CD8-positive, alpha-beta memory T cell (primary cell): ENCODE data around the gene FUT2. TPM values are rescaled to one million over a fixed set of nuclear protein-coding genes. Genes with fewer than 3 reads are reported as not detected.
"Not testable (repeated sequence)": the region's sequence is repeated elsewhere in the genome, so short reads cannot be mapped to it uniquely, and the experiment has no call there.

Experiments
- CTCF ChIA-PET: fragments of 350-600 bp; sonication (Branson Sonifier 250); formaldehyde crosslinking; loops from one replicate; lab custom pipeline; 2021; ENCODE audit warnings: antibody characterized with exemption; lab: Charles Lee
- POLR2A ChIA-PET: fragments of 350-600 bp; sonication (Branson Sonifier 250); formaldehyde crosslinking; loops from one replicate; lab custom pipeline; 2021; ENCODE audit warnings: antibody characterized with exemption; lab: Charles Lee
- DNase-seq, 5 donors: peaks; one replicate each; pipeline versions ENCODE4 v3.0.0 to v3.0.0-alpha.2; 2020 to 2022; ENCODE audit warnings: mixed read lengths in 1 of 5
- H3K27ac ChIP-seq: one replicate; pipeline ENCODE4 v1.7.0; 2013; ENCODE audit warnings: low read depth, mild to moderate bottlenecking, low read length, moderate library complexity
- H3K27me3 ChIP-seq: 2 replicates; pipeline ENCODE4 v1.7.0; 2013; ENCODE audit warnings: low read length, mild to moderate bottlenecking; ENCODE audit not compliant: insufficient read depth, poor library complexity, severe bottlenecking
- H3K36me3 ChIP-seq: 2 replicates; pipeline ENCODE4 v1.7.0; 2013; ENCODE audit warnings: mild to moderate bottlenecking, low read length, moderate library complexity; ENCODE audit not compliant: insufficient read depth
- H3K4me1 ChIP-seq: 2 replicates; pipeline ENCODE4 v1.7.0; 2013; ENCODE audit warnings: mild to moderate bottlenecking, low read length, moderate library complexity; ENCODE audit not compliant: insufficient read depth
- H3K4me3 ChIP-seq: 2 replicates; pipeline ENCODE4 v1.7.0; 2013; ENCODE audit warnings: mild to moderate bottlenecking, low read length
- H3K9me3 ChIP-seq: 2 replicates; pipeline ENCODE4 v1.7.0; 2013; ENCODE audit warnings: mild to moderate bottlenecking, low read length
- H3K27ac Mint-ChIP-seq, 8 donors: one replicate each; pipeline ENCODE4 v1.8.0; 2020 to 2021; ENCODE audit warnings: mixed read lengths in 8 of 8, mild to moderate bottlenecking in 6 of 8, inconsistent platforms in 3 of 8, moderate library complexity in 3 of 8
- H3K27me3 Mint-ChIP-seq, 2 donors: one replicate each; pipeline ENCODE4 v1.8.0; 2020 to 2021; ENCODE audit warnings: mixed read lengths in 2 of 2, mild to moderate bottlenecking in 1 of 2, moderate library complexity in 1 of 2
- H3K36me3 Mint-ChIP-seq, 3 donors: one replicate each; pipeline ENCODE4 v1.8.0; 2020 to 2021; ENCODE audit warnings: mixed read lengths in 3 of 3, inconsistent platforms in 1 of 3, mild to moderate bottlenecking in 1 of 3
- H3K4me1 Mint-ChIP-seq, 3 donors: one replicate each; pipeline ENCODE4 v1.8.0; 2020 to 2021; ENCODE audit warnings: mixed read lengths in 3 of 3, inconsistent platforms in 1 of 3, mild to moderate bottlenecking in 1 of 3
- H3K4me3 Mint-ChIP-seq, 7 donors: one replicate each; pipeline ENCODE4 v1.8.0; 2020 to 2021; ENCODE audit warnings: mixed read lengths in 7 of 7, mild to moderate bottlenecking in 6 of 7, moderate library complexity in 4 of 7, inconsistent platforms in 2 of 7
- H3K9me3 Mint-ChIP-seq, 5 donors: one replicate each; pipeline ENCODE4 v1.8.0; 2020 to 2022; ENCODE audit warnings: mixed read lengths in 5 of 5, mild to moderate bottlenecking in 3 of 5, moderate library complexity in 2 of 5, inconsistent platforms in 1 of 5
- polyA plus RNA-seq: library from polyadenylated mRNA; unstranded; fragments of 300-500 nt; fragmentation: Illumina TruSeq; gene quantifications from one replicate; pipeline ENCODE4 v1.2.3, GENCODE V29; 2021
- total RNA-seq, 2 experiments: library from RNA; stranded (reverse); gene quantifications; one replicate each; pipeline ENCODE4 v1.2.3, GENCODE V29; 2021

The FUT2 gene
- total and polyA plus RNA-seq, 3 experiments from 2014 or later, result 0.33 TPM; not detected in 2

DNA sequence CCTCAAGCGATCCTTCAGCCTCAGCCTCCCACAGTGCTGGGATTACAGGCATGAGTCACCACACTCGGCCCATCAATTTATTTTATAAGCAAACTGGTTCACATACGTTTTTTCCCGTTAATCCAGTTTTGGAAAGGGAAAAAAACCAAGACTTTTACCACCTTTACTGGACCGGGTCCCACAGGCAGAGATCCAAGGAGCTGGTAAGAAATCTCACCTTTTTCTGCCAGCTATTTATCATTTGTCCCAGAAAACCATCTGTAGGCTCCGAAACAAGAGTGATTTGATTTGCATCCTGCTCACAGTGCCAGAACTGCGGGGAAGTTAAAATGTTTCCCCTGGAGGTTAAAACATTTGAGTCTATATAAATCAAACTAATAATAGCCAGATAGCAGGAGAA is 6.3 kb upstream of the FUT2 start:
- Histone ChIP-seq H3K4me1 (no peaks in the 10 kb centered on the region), H3K27ac (no peak overlapping the region), H3K27me3 (no peaks in the 10 kb centered on the region), H3K36me3 (no peaks in the 10 kb centered on the region), H3K9me3 (no peaks in the 10 kb centered on the region), H3K4me3 (no peak overlapping the region)
- Mint-ChIP-seq H3K9me3 (no peaks in the 10 kb centered on the region), H3K27ac (no peak overlapping the region), H3K4me1 (no peaks in the 10 kb centered on the region), H3K4me3 (no peak overlapping the region), H3K27me3 (no peaks in the 10 kb centered on the region), H3K36me3 (no peaks in the 10 kb centered on the region)
- POLR2A ChIA-PET, result no interaction called here
- DNase-seq, result no peak
- CTCF ChIA-PET, result no interaction called here

DNA sequence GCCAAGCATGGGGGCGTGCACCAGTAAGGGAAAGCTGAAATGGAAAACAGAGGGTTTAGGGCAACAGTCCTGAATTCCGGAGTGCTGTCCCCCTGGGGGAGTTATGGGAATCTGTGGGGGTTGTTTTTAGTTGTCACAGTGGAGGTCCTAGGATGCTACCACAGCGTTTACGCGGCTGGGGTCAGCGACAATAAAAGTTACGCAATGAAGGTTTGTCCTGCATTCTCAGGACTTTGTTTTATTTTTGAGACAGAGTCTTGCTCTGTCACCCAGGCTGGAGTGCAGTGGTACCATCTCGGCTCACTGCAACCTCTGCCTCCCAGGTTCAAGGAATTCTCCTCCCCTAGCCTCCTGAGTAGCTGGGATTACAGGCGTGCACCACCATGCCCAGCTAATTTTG is 2.1 kb upstream of the FUT2 start:
- Mint-ChIP-seq H3K27me3 (peaks cover 14 to 16% of the 10 kb centered on the region in 2 donors), H3K4me1 (peaks cover 3 to 10% (median 6%) of the 10 kb centered on the region in 3 donors)
- H3K27me3 ChIP-seq, CTCF ChIA-PET, H3K4me1 ChIP-seq, H3K27ac ChIP-seq, POLR2A ChIA-PET, H3K9me3 ChIP-seq, H3K36me3 ChIP-seq, H3K4me3 ChIP-seq, H3K36me3 Mint-ChIP-seq, H3K27ac Mint-ChIP-seq, H3K9me3 Mint-ChIP-seq, DNase-seq, H3K4me3 Mint-ChIP-seq: not testable (repeated sequence)

DNA sequence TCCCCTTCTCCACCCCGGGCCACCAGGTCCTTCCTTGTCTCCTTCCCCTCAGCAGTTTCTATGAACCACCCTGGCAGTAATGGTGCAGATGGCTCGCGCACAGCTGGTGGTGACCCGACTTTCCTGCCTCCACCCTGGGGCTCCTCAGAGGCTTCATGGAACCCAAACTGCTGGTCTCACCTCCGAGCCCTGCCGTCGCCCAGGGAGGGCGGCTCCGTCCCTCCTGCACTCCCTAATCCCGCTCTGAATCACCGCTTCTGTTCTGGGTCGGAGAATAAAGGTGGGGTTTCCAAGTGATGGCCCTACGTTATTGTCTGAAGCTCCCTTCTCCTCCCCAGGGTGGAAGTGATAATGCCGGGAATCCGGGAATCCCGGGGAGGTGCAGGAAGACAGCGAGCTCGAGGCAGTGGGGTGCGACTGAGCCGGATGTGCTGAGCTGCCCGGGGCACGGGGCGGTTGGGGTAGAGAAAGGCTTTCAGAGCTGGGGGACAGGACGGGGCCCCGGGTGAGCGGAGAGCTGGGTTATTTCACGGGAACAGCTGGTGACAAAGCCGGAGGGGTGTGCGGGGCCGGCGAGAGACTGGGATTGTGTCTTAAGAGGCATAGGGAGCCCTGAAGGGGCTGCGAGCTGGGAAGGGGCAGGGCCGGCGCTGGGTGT is 711 bp downstream of the FUT2 start:
- Mint-ChIP-seq H3K4me1 (peaks cover 3 to 10% (median 6%) of the 10 kb centered on the region in 3 donors), H3K27me3 (peaks cover 16 to 21% of the 10 kb centered on the region in 2 donors), H3K9me3 (no peaks in the 10 kb centered on the region), H3K4me3 (peak overlapping the region in 6 of 7 donors; percentile 19 to 79 (median 54)), H3K36me3 (peaks cover 0 to 4% (median 0%) of the 10 kb centered on the region in 3 donors), H3K27ac (no peak overlapping the region)
- Histone ChIP-seq H3K27me3 (peaks cover 3% of the 10 kb centered on the region), H3K27ac (no peak overlapping the region), H3K4me3 (no peak overlapping the region), H3K4me1 (peaks cover 10% of the 10 kb centered on the region), H3K9me3 (no peaks in the 10 kb centered on the region), H3K36me3 (no peaks in the 10 kb centered on the region)
- DNase-seq, result no peak
- CTCF ChIA-PET, result interaction anchor here (0.8 kb wide), 1 partner anchor 21 kb away, joined by 3 read pairs; no protein-coding TSS in a partner anchor
- POLR2A ChIA-PET, result interaction anchor here (0.7 kb wide), 1 partner anchor 62 kb away, joined by 5 read pairs; no protein-coding TSS in a partner anchor

DNA sequence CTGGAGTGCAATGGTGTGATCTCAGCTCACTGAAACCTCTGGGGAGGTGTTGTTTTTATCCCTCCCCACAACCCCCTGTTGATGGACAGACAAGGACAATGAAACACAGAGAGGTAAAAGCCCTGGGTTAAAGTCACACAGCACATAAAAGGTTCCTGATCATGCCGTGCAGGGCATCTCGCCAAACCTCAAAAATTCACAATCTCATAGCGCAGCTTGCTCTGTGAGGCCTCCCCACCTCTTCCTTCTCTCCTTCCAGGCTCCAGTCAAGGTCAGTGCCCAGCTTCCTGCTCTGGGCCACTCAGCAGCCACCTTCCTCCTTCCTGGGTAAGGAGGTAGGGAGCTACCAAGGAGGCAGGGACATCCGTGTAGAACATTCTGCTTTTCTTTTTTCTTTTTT is 2.3 kb downstream of the FUT2 start:
- no peak overlapping the region for H3K4me3 ChIP-seq
- H3K4me1 Mint-ChIP-seq, result peaks cover 3 to 10% (median 6%) of the 10 kb centered on the region in 3 donors
- H3K27ac ChIP-seq, result no peak overlapping the region
- DNase-seq, result no peak
- no peaks in the 10 kb centered on the region for H3K9me3 Mint-ChIP-seq
- H3K27me3 Mint-ChIP-seq, result peaks cover 16 to 21% of the 10 kb centered on the region in 2 donors
- POLR2A ChIA-PET, result no interaction called here
- H3K36me3 Mint-ChIP-seq, result peaks cover 0 to 9% (median 2%) of the 10 kb centered on the region in 3 donors
- CTCF ChIA-PET, result no interaction called here
- peaks cover 3% of the 10 kb centered on the region for H3K27me3 ChIP-seq
- no peak overlapping the region for H3K27ac Mint-ChIP-seq
- no peaks in the 10 kb centered on the region for H3K9me3 ChIP-seq
- H3K36me3 ChIP-seq, result no peaks in the 10 kb centered on the region
- peaks cover 10% of the 10 kb centered on the region for H3K4me1 ChIP-seq
- H3K4me3 Mint-ChIP-seq, result no peak overlapping the region

DNA sequence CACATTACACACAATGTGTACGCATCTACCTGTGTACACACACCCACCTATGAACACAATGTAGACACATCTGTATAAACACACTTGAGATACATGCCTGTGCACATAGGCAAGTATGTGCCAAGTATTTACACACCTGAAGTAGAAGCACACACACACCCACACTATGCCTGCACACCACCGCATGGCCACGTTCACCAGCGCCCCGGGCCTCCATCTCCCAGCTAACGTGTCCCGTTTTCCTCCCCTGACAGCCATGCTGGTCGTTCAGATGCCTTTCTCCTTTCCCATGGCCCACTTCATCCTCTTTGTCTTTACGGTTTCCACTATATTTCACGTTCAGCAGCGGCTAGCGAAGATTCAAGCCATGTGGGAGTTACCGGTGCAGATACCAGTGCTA is 6.9 kb downstream of the FUT2 start:
- Mint-ChIP-seq H3K27me3 (peaks cover 3 to 8% of the 10 kb centered on the region in 2 donors), H3K4me3 (no peak overlapping the region), H3K27ac (no peak overlapping the region), H3K36me3 (peaks cover 5 to 35% (median 8%) of the 10 kb centered on the region in 3 donors), H3K4me1 (no peaks in the 10 kb centered on the region), H3K9me3 (no peaks in the 10 kb centered on the region)
- no peaks in the 10 kb centered on the region for H3K9me3 ChIP-seq
- H3K27ac ChIP-seq, result no peak overlapping the region
- H3K27me3 ChIP-seq, result no peaks in the 10 kb centered on the region
- ChIA-PET CTCF (no interaction called here), POLR2A (no interaction called here)
- H3K36me3 ChIP-seq, result no peaks in the 10 kb centered on the region
- H3K4me1 ChIP-seq, result no peaks in the 10 kb centered on the region
- no peak overlapping the region for H3K4me3 ChIP-seq
- no peak for DNase-seq

DNA sequence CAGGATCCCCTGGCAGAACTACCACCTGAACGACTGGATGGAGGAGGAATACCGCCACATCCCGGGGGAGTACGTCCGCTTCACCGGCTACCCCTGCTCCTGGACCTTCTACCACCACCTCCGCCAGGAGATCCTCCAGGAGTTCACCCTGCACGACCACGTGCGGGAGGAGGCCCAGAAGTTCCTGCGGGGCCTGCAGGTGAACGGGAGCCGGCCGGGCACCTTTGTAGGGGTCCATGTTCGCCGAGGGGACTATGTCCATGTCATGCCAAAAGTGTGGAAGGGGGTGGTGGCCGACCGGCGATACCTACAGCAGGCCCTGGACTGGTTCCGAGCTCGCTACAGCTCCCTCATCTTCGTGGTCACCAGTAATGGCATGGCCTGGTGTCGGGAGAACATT is 7.5 kb downstream of the FUT2 start:
- H3K4me3 Mint-ChIP-seq, result no peak overlapping the region
- peaks cover 0 to 8% of the 10 kb centered on the region in 2 donors for H3K27me3 Mint-ChIP-seq
- Histone ChIP-seq H3K4me1 (no peaks in the 10 kb centered on the region), H3K27ac (no peak overlapping the region), H3K36me3 (no peaks in the 10 kb centered on the region), H3K9me3 (no peaks in the 10 kb centered on the region), H3K4me3 (no peak overlapping the region), H3K27me3 (no peaks in the 10 kb centered on the region)
- H3K9me3 Mint-ChIP-seq, result no peaks in the 10 kb centered on the region
- H3K36me3 Mint-ChIP-seq, result peaks cover 5 to 36% (median 8%) of the 10 kb centered on the region in 3 donors
- DNase-seq, result no peak
- CTCF ChIA-PET, result no interaction called here
- POLR2A ChIA-PET, result no interaction called here
- H3K4me1 Mint-ChIP-seq, result no peaks in the 10 kb centered on the region
- H3K27ac Mint-ChIP-seq, result no peak overlapping the region

DNA sequence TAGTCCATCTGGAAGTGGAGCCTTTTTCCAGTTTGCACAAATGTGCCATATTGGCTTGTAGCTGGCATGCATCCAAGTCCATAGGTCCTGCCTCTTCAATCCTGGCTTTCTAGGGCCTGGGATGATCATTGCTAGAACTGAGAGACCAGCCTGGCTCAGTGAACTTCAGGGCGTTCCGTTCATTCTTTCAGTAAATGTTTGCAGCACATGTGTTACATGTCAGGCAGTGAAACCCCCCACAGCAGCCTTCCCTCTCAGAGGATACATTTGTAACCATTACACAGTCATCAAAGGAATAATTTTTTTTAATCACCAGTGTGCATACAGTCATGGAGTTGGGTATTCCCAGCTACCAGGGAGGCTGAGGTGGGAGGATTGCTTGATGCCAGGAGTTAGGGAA is 9.7 kb downstream of the FUT2 start:
- DNase-seq, result no peak
- Histone ChIP-seq H3K27ac (no peak overlapping the region), H3K4me3 (no peak overlapping the region), H3K27me3 (no peaks in the 10 kb centered on the region), H3K36me3 (no peaks in the 10 kb centered on the region), H3K9me3 (no peaks in the 10 kb centered on the region), H3K4me1 (no peaks in the 10 kb centered on the region)
- peaks cover 5 to 37% (median 11%) of the 10 kb centered on the region in 3 donors for H3K36me3 Mint-ChIP-seq
- no peaks in the 10 kb centered on the region for H3K27me3 Mint-ChIP-seq
- no peak overlapping the region for H3K27ac Mint-ChIP-seq
- H3K4me3 Mint-ChIP-seq, result no peak overlapping the region
- no peaks in the 10 kb centered on the region for H3K9me3 Mint-ChIP-seq
- no peaks in the 10 kb centered on the region for H3K4me1 Mint-ChIP-seq
- POLR2A ChIA-PET, result no interaction called here
- CTCF ChIA-PET, result no interaction called here

DNA sequence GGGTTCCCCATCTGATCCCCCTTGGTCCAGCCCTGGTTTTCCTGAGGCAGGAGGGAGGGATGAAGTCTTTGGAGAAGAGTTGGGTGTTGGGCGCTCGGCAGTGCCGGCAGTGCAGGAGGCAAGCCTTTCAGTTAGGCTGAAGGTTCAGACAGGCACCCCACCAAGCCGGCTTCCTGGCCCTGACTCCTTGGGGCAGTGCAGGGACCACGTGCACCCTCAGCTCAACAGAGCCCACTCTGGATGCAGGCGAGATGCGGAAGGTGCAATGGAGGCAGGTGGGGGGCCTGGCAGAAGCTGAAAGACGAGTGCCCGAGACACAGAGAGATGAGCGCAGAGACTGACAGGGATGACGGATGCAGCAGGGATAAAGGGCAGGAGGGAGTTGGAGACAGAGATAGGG is 12.7 kb downstream of the FUT2 start:
- Histone ChIP-seq H3K4me1 (peaks cover 8% of the 10 kb centered on the region), H3K27ac (no peak overlapping the region), H3K36me3 (no peaks in the 10 kb centered on the region), H3K4me3 (no peak overlapping the region), H3K9me3 (no peaks in the 10 kb centered on the region), H3K27me3 (no peaks in the 10 kb centered on the region)
- DNase-seq, result no peak
- Mint-ChIP-seq H3K4me3 (peak overlapping the region in 1 of 7 donors; percentile 74), H3K9me3 (peaks cover 0 to 3% (median 0%) of the 10 kb centered on the region in 5 donors), H3K27me3 (no peaks in the 10 kb centered on the region), H3K27ac (peak overlapping the region in 1 of 8 donors; percentile 30), H3K36me3 (peaks cover 5 to 28% (median 9%) of the 10 kb centered on the region in 3 donors), H3K4me1 (peaks cover 8 to 10% (median 10%) of the 10 kb centered on the region in 3 donors)
- POLR2A ChIA-PET, result no interaction called here
- CTCF ChIA-PET, result no interaction called here
